CD4-positive, alpha-beta T cell treated with Interleukin-21 for 1 hour (primary cell): ENCODE data around the gene GOLGA6L26.
A peak's percentile ranks its signal among the peaks of the same experiment; 100 is the strongest.
"Not testable (repeated sequence)": the region's sequence is repeated elsewhere in the genome, so short reads cannot be mapped to it uniquely, and the experiment has no call there.

ENCODE experiments used
- DNase-seq: peaks from one replicate; pipeline ENCODE4 v3.0.0-alpha.2; 2020

The GOLGA6L26 gene, protein sequence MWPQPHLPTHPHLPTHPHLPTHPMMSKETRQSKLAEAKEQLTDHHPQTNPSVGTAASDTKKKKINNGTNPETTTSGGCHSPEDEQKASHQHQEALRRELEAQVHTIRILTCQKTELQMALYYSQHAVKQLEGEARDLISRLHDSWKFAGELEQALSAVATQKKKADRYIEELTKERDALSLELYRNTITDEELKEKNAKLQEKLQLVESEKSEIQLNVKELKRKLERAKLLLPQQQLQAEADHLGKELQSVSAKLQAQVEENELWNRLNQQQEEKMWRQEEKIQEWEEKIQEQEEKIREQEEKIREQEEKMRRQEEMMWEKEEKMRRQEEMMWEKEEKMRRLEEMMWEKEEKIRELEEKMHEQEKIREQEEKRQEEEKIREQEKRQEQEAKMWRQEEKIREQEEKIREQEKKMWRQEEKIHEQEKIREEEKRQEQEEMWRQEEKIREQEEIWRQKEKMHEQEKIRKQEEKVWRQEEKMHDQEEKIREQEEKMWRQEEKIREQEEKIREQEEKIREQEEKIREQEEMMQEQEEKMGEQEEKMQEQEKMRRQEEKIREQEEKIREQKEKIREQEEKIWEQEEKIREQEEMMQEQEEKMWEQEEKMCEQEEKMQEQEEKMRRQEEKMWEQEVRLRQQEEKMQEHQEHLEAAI

DNA sequence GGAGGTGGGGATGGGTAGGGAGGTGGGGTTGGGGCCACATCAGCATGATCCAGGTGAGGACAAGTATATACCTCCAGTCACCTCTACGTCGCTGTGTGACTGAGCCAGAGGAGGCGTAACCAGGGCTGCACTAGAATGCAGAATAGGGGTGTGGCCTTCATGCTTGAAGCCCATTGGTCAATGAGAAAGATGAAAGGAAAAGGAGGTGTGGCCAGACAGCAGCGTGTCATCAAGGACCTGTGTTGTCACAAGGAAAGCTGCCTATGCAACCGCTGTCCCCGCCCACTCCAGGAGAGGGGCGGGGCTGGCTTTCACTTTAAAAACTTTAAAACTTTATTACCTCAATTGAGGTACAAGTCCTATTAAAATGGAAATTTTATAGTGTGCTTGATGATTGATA is at the start of gene GOLGA6L26:
Gene GOLGA6L26, minus strand, starts transcription at position 101 of the 400 bp plus-strand sequence. Its CDS starts 61 bp downstream, at position 40.
- DNase-seq: not testable (repeated sequence)

DNA sequence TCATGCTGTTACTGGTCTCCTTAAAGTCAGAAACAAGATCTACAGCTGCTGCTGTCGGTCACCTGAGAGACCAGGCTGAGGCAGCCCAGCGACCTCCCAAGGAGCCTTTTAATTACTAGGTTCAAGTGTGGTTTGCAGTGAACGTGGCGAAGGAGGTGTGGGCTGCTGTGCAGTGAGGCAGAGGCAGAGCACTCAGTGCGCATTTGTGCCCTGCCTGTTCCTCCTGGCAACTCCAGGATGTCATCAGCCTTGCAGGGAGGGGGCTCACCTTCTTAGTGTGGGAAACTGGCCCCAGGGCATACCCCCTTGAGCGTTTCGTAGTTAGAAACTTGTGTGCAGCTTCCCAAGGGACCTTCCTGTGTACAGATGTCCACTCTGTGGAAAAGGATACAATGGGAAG is 47.2 kb upstream of the GOLGA6L26 start:
- not testable (repeated sequence) for DNase-seq

DNA sequence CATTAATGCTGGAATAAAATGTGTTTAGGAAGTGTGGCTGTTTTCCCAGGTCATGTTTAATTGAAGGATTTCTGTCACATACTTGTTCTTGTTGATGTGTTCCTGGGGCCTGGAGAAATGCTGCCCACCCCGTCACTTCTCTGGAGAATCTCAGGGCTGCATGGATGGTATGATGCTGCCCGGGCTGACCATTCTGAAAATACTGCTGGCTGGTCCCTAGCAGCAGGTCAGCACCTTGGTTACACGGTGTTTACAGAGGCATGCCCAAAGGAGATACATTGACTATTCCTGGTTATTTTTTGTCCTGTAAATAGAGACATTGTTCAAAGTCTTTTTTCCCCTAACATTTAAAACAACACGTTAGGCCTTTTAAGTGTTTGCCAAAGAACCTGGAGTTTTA is 46.7 kb upstream of the GOLGA6L26 start:
- DNase-seq: not testable (repeated sequence)

DNA sequence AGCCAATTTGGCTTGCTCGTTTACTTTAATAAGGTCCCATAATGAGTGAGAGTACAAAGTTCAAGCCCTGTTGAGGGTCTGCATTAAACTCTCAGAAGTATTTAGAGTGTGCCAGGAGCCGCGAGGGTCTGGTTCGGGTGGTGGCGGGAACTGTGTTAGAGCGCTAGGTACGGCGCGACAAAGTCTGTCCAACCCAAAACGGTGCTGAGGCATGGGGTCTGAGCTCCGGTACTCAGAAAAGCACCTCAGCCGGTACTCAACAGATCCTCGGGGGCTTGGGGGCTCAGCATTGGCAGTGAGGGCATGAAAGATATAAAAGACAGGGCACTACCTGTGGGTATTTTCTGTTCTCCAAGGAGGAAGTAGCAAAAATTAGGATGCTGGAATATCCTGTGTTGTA is 45.0 kb upstream of the GOLGA6L26 start:
- not testable (repeated sequence) for DNase-seq

DNA sequence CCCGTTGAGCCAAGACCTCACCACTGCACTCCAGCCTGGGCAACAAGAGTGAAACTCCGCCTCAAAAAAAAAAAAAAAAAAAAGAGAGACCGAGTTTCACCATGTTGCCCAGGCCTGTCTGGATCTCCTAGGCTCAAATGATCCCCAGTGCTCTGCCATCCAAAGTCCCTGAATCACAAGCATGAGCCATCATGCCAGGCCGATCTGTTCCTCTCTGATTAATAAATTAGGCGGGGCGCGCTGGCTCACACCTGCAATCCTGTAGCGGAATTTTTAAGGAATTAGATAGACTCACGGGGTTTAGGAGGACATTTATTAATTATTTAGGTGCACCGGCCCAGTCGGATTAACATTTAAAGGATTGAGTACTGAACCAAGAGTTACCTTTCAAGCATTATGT is 40.2 kb upstream of the GOLGA6L26 start:
- not testable (repeated sequence) for DNase-seq

DNA sequence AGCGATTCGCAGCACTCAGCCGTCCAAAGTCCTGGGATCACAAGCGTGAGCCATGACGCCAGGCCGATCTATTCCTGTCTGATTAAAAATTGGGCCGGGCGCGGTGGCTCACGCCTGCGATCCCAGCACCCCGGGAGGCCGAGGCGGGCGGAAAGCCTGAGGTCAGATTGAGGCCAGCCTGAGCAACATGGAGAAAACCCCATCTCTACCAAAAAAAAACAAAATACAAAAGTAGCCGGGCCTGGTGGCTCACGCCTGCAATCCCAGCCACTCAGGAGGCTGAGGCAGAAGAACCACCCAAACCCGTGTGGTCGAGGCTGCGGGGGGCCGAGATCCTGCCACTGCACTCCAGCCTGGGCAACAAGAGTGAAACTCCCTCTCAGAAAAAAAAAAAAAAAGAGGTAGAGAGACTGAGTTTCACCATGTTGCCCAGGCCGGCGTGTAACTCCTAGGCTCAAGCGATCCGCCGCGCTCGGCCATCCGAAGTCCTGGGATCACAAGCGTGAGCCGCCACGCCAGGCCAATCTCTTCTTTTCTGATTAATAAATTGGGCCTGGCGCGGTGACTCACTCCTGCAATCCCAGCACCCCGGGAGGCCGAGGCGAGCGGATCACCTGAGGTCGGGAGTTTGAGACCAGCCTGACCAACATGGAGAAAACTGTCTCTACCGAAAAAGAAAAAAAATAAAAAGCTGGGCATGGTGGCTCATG is 39.0 kb upstream of the GOLGA6L26 start:
- DNase-seq: not testable (repeated sequence)

DNA sequence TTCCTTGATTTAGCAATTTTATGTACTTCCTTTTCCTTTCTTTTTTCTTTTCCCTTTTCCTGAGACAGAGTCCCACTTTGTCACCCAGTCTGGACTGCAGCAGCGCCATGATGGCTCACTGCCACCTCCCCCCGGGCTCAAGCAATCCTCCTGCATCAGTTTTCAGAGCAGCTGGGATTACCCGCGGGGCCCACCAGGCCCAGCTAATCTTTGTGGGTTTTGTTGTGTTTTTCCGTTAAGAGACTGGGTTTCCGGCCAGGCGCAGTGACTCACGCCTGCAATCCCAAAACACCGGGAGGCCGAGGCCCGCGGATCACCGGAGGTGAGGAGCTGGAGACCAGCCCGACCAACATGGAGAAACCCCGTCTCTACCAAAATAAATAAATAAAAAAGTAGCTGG is 38.3 kb upstream of the GOLGA6L26 start:
- DNase-seq: no peak

DNA sequence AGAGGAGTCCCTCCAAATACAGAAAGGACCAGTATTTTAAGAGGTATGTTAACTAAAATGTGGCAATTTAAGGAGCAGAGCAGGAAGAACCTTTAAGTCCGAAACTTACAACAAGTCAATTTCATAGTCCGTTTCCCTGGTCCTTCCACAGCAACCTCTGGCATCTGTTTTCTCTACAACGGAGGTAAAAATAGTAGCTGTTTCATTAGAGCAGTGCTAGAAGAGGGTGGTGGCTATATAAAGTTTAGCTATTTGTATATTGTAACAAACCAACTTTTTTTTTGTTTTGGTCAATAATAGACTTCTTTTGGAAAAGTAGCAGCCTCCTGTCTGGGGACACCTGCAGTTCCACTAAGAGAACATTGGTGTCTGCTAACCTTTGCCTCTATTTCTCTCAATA is 37.9 kb upstream of the GOLGA6L26 start:
- DNase-seq: not testable (repeated sequence)

DNA sequence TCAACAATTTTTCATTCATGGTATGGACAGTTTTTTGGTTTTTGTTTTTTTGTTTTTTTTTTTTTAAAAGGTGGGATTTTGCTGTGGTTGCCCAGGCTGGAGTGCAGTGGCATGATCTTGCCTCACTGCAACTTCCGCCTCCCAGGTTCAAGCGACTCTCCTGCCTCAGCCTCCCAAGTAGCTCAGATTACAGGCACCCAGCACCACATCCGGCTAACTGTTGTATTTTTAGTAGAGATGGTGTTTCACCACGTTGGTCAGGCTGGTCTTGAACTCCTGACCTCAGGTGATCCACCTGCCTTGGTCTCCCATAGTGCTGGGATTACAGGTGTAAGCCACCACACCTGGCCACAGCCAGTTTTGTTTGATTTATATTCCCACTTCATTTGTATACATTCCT is 37.1 kb upstream of the GOLGA6L26 start:
- not testable (repeated sequence) for DNase-seq

DNA sequence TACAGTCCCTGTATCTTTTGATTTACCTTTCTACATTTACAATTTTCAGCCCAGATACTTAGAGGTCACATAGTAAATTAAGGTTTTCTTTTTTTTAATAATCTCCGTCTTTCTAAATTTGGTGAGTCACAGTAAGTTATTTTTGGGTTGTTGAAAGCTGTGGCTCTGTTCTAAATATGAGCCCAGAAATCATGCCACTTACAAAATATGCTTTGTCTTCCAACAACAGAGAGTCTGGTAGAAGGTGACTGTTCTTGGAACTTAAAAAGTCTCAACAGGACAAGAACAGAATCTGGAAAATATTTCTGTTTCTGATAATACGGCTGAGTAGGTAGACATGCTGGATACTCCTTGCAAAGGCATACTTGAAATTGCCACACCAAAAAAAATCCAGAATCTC is 36.6 kb upstream of the GOLGA6L26 start:
- DNase-seq: no peak

DNA sequence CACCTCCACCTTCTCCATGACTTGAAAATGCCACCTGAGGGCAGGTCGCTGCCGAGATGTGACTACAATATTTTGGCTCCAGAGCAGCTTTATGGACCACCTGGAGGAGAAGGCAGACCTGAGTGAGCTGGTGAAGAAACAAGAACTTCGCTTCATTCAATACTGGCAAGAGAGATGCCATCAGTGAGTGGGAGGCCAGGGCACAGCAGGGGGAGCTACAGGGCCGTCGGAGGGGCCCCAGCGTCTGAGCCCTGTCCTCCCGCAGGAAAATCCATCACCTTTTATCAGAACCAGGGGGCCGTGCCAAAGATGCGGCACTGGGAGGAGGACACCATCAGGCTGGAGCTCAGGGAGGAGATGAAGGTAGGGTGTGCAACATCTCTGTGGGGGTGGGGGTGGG is 30.3 kb upstream of the GOLGA6L26 start:
- DNase-seq: not testable (repeated sequence)

DNA sequence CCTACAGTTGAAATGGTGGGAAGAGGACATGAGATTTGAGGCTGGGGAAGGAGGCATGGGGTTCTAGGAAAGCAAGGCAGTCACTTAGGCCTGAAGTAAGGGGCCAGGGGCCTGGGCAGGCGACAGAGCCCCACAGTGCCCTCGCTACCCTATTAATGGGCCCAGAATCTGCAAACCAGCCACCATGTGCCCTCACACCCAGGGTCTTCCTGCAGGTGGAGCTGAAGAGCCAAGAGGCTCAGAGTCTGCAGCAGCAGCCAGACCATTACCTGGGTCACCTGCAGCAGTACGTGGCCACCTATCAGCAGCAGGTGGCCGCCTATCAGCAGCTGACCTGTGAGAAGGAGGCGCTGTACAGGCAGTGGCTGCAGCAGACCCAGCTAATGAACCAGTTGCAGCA is 28.6 kb upstream of the GOLGA6L26 start:
- DNase-seq: not testable (repeated sequence)

DNA sequence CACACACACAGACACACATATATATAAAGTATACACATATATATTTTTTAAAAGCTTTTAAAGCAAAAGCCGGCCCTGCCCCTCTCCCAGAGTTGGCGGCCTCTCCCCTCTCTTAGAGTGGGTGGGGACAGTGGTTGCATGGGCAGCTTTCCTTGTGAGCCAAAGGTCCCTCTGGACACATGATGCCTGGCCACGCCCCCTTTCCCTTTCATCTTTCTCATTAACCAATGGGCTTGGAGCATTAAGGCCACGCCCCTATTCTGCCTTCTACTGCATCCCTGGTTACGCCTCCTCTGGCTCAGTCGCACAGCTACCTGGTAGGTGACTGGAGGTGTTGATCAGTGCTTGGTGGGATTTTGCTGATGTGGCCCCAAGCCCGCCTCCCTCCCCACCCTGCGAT is 20.5 kb upstream of the GOLGA6L26 start, which contains the start of gene GOLGA8S:
Gene GOLGA8S, plus strand, starts transcription at position 301 of the 400 bp plus-strand sequence. Its CDS starts 62 bp downstream, at position 363.
- DNase-seq: not testable (repeated sequence)

DNA sequence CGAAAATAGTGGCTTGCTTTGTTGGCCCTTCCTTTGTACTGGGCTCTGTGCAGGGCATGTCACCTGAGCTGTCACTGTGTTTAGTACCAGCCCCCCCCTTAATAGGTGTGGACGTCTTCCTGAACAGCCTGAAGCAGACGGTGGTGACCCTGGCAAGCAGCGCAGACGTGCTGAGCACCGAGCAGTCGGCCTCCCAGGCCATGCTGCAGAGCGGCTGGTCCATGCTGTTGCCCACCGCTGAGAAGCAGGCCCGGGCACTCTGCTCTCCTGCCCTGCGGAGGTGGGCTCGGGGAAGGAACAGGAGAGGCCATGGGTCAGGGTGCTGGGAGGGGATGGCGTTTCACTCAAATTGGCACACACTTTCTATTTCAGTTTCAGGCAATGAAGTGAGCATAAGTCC is 22.8 kb downstream of the GOLGA6L26 start:
- DNase-seq: not testable (repeated sequence)

DNA sequence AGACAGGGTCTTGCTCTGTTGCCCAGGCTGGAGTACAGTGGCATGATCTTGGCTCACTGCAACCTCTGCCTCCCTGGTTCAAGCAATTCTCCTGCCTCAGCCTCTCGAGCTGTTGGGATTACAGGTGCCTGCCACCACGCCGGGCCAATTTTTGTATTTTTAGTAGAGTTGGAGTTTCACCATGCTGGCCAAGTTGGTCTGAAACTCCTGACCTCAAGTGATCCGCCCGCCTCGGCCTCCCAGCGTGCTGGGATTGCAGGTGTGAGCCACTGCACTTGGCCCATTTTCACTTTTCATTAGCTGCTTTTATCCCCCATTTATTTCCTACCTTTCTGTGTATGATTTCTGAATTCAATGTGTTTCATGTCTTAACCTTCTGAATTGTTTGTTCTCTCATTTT is 28.1 kb downstream of the GOLGA6L26 start:
- not testable (repeated sequence) for DNase-seq

DNA sequence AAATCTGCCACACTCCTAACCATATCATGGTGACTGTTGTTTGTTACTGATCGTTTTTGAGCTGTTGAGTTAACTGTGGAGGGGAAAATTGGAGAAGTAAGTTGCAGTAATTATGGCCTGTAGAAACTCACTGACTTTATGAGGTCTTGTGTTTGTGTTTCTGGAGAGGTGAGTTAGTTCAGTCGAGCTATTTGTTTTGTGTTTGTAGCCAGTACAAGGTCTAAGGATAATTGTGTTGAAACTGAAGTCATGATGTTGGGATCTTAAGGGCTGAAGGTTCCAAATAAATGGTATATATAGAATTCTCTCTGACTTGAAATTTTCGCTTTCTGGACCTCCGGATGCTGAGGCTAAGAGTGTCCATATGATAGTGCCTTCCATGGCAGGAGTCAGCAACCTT is 29.2 kb downstream of the GOLGA6L26 start:
- DNase-seq: not testable (repeated sequence)

DNA sequence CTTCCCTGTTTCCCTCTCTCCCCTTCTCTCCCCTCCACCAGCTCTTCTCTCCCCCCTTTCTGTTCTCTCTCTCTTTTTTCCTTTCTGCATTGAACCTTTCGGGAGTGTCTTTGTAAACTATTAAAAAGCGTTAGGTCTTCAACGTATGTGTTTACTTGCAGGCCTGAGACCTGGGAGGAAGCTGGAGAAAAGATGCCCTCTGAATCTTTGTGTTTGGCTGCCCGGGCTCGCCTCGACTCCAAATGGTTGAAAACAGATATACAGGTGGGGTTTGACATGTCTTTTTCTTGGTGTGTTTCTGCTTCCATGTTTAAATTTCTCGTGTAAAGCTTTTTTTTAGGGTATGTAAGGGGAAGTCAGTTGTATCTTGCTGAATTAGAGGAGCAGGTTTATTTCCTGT is 29.7 kb downstream of the GOLGA6L26 start:
- not testable (repeated sequence) for DNase-seq

DNA sequence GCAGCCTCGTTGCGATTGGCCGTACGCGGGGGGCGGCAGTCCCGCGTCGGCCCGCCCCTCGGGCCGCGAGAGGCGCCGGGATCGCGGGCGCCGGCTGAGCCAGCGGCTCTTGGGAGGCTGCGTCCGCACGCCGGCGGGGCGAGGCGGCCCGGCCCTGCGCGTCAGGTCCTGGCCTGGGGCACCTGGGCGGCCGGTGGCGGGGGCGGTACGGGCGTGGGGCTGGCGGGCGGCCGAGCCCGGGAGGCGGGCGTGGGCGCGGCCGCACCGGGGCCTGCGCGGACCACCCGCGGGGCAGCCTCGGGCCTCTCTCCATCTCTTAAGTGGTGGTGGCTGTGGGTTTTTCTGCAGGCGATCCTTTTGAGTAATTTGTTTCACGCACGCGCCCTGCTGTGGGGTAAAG is 30.3 kb downstream of the GOLGA6L26 start:
- DNase-seq: peak; percentile 43

DNA sequence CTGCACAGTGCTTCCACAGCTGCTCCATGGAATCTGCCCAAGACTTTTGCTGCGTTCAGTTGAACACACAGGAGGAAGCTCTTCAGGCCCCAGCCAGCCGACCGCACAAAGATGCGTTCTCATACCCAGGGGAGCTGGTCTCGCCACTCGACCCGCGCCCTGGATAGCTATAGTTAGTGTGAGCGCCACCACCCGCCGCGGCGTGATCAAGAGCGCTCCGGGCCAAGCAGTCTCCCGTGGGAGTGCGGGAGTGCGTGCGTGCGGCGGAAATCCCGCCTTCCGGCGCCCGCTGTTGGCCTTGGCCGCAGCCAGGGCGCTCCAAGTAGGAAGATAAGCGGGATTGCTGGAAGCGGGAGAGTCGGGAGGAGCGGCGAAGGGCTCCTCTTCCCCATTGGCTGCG is 30.8 kb downstream of the GOLGA6L26 start:
- DNase-seq: not testable (repeated sequence)
